B cell (primary cell): ENCODE measurements around the gene OR14A16.

Experiments
- CTCF ChIP-seq: fragments of 200-600 bp; IDR thresholded peaks from one replicate; pipeline ENCODE4 v1.8.0; 2022; ENCODE audit warnings: antibody characterized with exemption, mild to moderate bottlenecking
- EZH2 ChIP-seq: IDR thresholded peaks from 2 replicates; pipeline ENCODE4 v1.6.1; 2012; ENCODE audit warnings: borderline replicate concordance, low read depth, mild to moderate bottlenecking, moderate library complexity, low read length; ENCODE audit not compliant: insufficient read depth, poor library complexity, severe bottlenecking

GRCh38 chr1:247769603-247770002 is 54.3 kb downstream of the OR14A16 start:
- no peak for TF ChIP-seq CTCF
- no peak for TF ChIP-seq EZH2
